GM12873 (cell line): Measurements from ENCODE around the gene ABCA2.

Source experiments
- CTCF ChIP-seq: IDR thresholded peaks from 2 replicates; pipeline ENCODE4 v1.5.1; 2012; ENCODE audit warnings: low read depth, mild to moderate bottlenecking, moderate library complexity, low read length, control low read depth; ENCODE audit not compliant: insufficient read depth; ENCODE audit errors: missing control alignments

Gene ABCA2

GRCh38 chr9:137066096-137066861, 38.2 kb upstream of the ABCA2 start:
- TF ChIP-seq CTCF = no peak

- no peak for TF ChIP-seq CTCF
Observed at GRCh38 chr9:137065336-137065967, 37.4 kb upstream of the ABCA2 start.

GRCh38 chr9:137064880-137065164, 36.8 kb upstream of the ABCA2 start:
- no peak for TF ChIP-seq CTCF

- peak; percentile 91 for TF ChIP-seq CTCF
Observed at GRCh38 chr9:137064027-137064879, 36.2 kb upstream of the ABCA2 start.

GRCh38 chr9:137063311-137064026, 35.4 kb upstream of the ABCA2 start:
- TF ChIP-seq CTCF = no peak

GRCh38 chr9:137062384-137062783, 34.3 kb upstream of the ABCA2 start:
- no peak for TF ChIP-seq CTCF
